Upper lobe of left lung (tissue), 6 donors: ENCODE measurements around the gene RANBP6. TPM values are rescaled to one million over a fixed set of nuclear protein-coding genes. Genes with fewer than 3 reads are reported as not detected.

Source experiments
- ATAC-seq, 2 donors: fragments of 200-7000 bp; cut with Tn5 transposase; one replicate each; pipeline ENCODE4 v1.9.1; 2022; ENCODE audit warnings: mild to moderate bottlenecking in 2 of 2, moderate library complexity in 2 of 2; ENCODE audit not compliant: low FRiP score in 2 of 2
- DNase-seq, 2 donors: peaks; one replicate each; pipeline ENCODE4 v3.0.0-alpha.2; 2019 to 2020
- H3K27ac ChIP-seq, 4 donors: fragments of 200-600 bp; sonication (generic); one replicate each; pipeline ENCODE4 v1.5.1; 2016 to 2019
- H3K27me3 ChIP-seq, 4 donors: fragments of 200-600 bp; sonication (generic); one replicate each; pipeline ENCODE4 v1.5.1; 2017 to 2019
- H3K36me3 ChIP-seq, 4 donors: fragments of 200-600 bp; sonication (generic); one replicate each; pipeline ENCODE4 v1.5.1; 2016 to 2019
- H3K4me1 ChIP-seq, 4 donors: fragments of 200-600 bp; sonication (generic); one replicate each; pipeline ENCODE4 v1.5.1; 2018 to 2019
- H3K4me3 ChIP-seq, 4 donors: fragments of 200-600 bp; sonication (generic); one replicate each; pipeline ENCODE4 v1.5.1; 2017 to 2019; ENCODE audit warnings: mild to moderate bottlenecking in 2 of 4, moderate library complexity in 1 of 4
- H3K9me3 ChIP-seq, 4 donors: fragments of 200-600 bp; sonication (generic); one replicate each; pipeline ENCODE4 v1.5.1; 2018 to 2019
- CTCF ChIP-seq, 6 experiments: fragments of 450-650 bp in 4 of 6; fragments of 200-600 bp in 2 of 6; sonication (generic) in 2 of 6; IDR thresholded peaks; one replicate each; pipeline ENCODE4 v1.5.1; 2016 to 2019; ENCODE audit warnings: antibody characterized with exemption in 6 of 6
- EP300 ChIP-seq, 4 donors: sonication (generic); formaldehyde crosslinking; IDR thresholded peaks; one replicate each; pipeline ENCODE4 v1.5.1; 2017; ENCODE audit warnings: antibody characterized with exemption in 4 of 4, control low read depth in 2 of 4
- POLR2A ChIP-seq, 4 donors: fragments of 450-650 bp; IDR thresholded peaks; one replicate each; pipeline ENCODE4 v1.5.1; 2016 to 2017; ENCODE audit warnings: antibody characterized with exemption in 4 of 4, mild to moderate bottlenecking in 2 of 4
- POLR2AphosphoS5 ChIP-seq, 2 donors: sonication (generic); formaldehyde crosslinking; IDR thresholded peaks; one replicate each; pipeline ENCODE4 v1.5.1; 2017; ENCODE audit warnings: antibody characterized with exemption in 2 of 2
- WGBS, 2 donors: methylation state at CpG; one replicate each; pipeline ENCODE4 v1.1.5; 2017 to 2018; 5-methylcytosine and 5-hydroxymethylcytosine counted together
- total RNA-seq, 6 donors: library from RNA; depleted of rRNA in 4 of 6; stranded (reverse); fragments of >200 nt in 4 of 6; gene quantifications; one replicate each; pipeline versions ENCODE4 v1.1.0 to v1.2.1, GENCODE V29; 2016 to 2021
- donor health status: DM: no; HTN: no; CAD: no; lungs with moderate emphysema.
- donor health status: DM: no; HTN: yes; CAD: no; lungs with severe emphysema.

RANBP6 gene
- total RNA-seq, 6 donors from 2014 or later, result 6.4 to 19.8 (median 12.6) TPM

DNA sequence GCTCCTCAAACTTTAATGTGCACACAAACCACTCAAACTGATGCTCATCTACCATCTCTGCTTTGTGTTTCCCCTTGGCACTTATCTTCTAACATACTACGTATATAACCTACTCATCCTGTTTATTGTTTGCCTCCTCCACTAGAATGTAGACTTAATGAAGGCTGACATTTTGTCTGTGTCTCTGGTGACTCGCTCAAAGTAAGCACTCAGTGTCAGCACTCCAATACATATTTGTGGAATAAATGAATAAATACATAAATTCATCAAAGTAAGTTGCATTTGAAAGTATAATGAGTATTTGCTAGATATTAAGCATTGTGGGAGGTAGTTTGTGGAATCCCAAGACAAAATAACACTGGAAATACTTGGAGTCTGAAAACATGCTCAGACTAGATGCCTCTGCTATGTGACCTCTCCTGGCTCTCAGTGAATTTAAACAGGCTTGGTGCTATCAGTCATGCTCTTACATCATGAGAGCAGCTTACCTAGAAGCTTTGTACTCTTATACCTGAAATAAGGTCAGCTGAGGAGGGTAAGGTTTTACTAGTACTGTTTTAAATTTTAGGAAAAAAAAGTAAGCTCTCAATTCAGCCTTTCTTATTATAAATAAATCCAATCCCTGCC lies 37.0 kb upstream of the RANBP6 start:
- ATAC-seq, result no peak
- Histone ChIP-seq H3K27ac (no peak overlapping the region), H3K27me3 (no peaks in the 10 kb centered on the region), H3K4me1 (peaks cover 0 to 7% (median 4%) of the 10 kb centered on the region in 4 donors), H3K4me3 (no peak overlapping the region), H3K9me3 (no peaks in the 10 kb centered on the region), H3K36me3 (no peaks in the 10 kb centered on the region)
- no peak for DNase-seq
- TF ChIP-seq CTCF (IDR thresholded peaks at IDR 0.05), result no peak
- no peak for TF ChIP-seq POLR2AphosphoS5 (IDR thresholded peaks at IDR 0.05)
- no peak for TF ChIP-seq POLR2A (IDR thresholded peaks at IDR 0.05)
- TF ChIP-seq EP300 (IDR thresholded peaks at IDR 0.05), result no peak
- WGBS, 2 donors, result 62 to 72% methylated on average over 2 of the region's 2 CpGs

DNA sequence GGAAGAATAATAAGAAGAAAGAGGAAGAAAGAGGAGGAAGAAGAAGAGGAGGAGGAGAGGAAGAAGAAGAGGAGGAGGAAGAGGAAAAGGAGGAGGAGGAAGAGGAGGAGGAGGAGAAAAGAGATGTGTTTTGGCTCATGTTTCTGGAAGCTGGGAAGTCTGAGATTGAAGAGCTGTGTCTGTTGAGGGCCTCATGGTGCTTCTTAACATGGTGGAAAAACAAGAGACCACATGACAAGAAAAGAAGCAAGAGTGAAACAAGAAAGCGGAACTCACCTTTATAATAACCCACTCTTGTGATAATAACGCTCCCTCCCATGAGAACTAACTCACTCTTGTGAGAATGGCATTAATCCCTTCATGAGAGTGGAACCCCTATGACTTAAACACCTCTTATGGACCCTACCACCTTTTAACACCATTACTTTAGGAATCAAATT lies 36.1 kb upstream of the RANBP6 start:
- Histone ChIP-seq H3K36me3 (no peaks in the 10 kb centered on the region), H3K9me3 (no peaks in the 10 kb centered on the region), H3K4me1 (peaks cover 0 to 7% (median 4%) of the 10 kb centered on the region in 4 donors), H3K27ac (no peak overlapping the region), H3K27me3 (no peaks in the 10 kb centered on the region), H3K4me3 (no peak overlapping the region)
- WGBS, 2 donors, result 89 to 93% methylated on average over 2 of the region's 2 CpGs
- DNase-seq, result no peak
- TF ChIP-seq POLR2AphosphoS5 (IDR thresholded peaks at IDR 0.05), result no peak
- TF ChIP-seq CTCF (IDR thresholded peaks at IDR 0.05), result no peak
- TF ChIP-seq POLR2A (IDR thresholded peaks at IDR 0.05), result no peak
- TF ChIP-seq EP300 (IDR thresholded peaks at IDR 0.05), result no peak
- ATAC-seq, result no peak

DNA sequence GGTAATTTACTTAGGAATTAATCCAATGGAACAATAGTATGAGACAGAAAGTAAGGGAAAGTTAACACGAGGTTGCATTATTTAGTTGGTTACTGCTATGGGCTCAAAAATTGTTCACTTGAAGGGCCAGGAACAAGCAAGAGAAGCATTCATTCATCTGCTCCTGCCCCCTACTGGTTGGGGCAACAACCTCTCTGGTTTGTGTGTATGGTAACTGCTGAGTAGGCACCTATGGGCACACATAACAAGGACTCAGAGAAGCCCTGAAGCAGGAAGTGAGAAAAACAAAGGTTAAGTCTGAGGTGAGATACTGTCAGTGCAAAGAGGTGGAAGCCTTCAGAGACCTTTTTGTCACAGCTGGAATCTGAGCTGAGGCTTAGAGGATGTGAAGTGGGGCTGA lies 34.4 kb upstream of the RANBP6 start:
- no peaks in the 10 kb centered on the region for H3K27me3 ChIP-seq
- DNase-seq (no peak), ATAC-seq (no peak)
- H3K4me1 ChIP-seq, result peaks cover 0 to 5% (median 3%) of the 10 kb centered on the region in 4 donors
- H3K4me3 ChIP-seq, result no peak overlapping the region
- H3K27ac ChIP-seq, result no peak overlapping the region
- TF ChIP-seq EP300 (IDR thresholded peaks at IDR 0.05) (no peak), CTCF (IDR thresholded peaks at IDR 0.05) (peak in 1 of 6 experiments; percentile 14), POLR2AphosphoS5 (IDR thresholded peaks at IDR 0.05) (no peak), POLR2A (IDR thresholded peaks at IDR 0.05) (no peak)
- H3K9me3 ChIP-seq, result no peaks in the 10 kb centered on the region
- no peaks in the 10 kb centered on the region for H3K36me3 ChIP-seq
- WGBS, 2 donors, result 73 to 75% methylated on average over 1 of the region's 1 CpG

- 74 to 75% methylated on average over 1 of the region's 1 CpG for WGBS, 2 donors
- no peak for ATAC-seq
- H3K36me3 ChIP-seq, result no peaks in the 10 kb centered on the region
- H3K9me3 ChIP-seq, result no peaks in the 10 kb centered on the region
- no peak overlapping the region for H3K27ac ChIP-seq
- H3K27me3 ChIP-seq, result no peaks in the 10 kb centered on the region
- DNase-seq, result no peak
- H3K4me1 ChIP-seq, result no peaks in the 10 kb centered on the region
- no peak overlapping the region for H3K4me3 ChIP-seq
- no peak for TF ChIP-seq POLR2AphosphoS5 (IDR thresholded peaks at IDR 0.05)
- no peak for TF ChIP-seq POLR2A (IDR thresholded peaks at IDR 0.05)
- TF ChIP-seq CTCF (IDR thresholded peaks at IDR 0.05), result no peak
- TF ChIP-seq EP300 (IDR thresholded peaks at IDR 0.05), result no peak
Observed at GRCh38 chr9:6048039-6048438, 32.6 kb upstream of the RANBP6 start.

- Histone ChIP-seq H3K27ac (no peak overlapping the region), H3K9me3 (no peaks in the 10 kb centered on the region), H3K27me3 (no peaks in the 10 kb centered on the region), H3K4me1 (no peaks in the 10 kb centered on the region), H3K4me3 (no peak overlapping the region), H3K36me3 (no peaks in the 10 kb centered on the region)
- ATAC-seq (no peak), DNase-seq (no peak)
- TF ChIP-seq POLR2A (IDR thresholded peaks at IDR 0.05), result no peak
- TF ChIP-seq EP300 (IDR thresholded peaks at IDR 0.05), result no peak
- no peak for TF ChIP-seq CTCF (IDR thresholded peaks at IDR 0.05)
- no peak for TF ChIP-seq POLR2AphosphoS5 (IDR thresholded peaks at IDR 0.05)
- 83% methylated on average over 4 of the region's 4 CpGs for WGBS, 2 donors
Observed at GRCh38 chr9:6047020-6047419, 31.6 kb upstream of the RANBP6 start.
